A549 treated with DMSO at 1 μM for 4 hours (cell line): ENCODE measurements around the gene ERF. TPM values are rescaled to one million over a fixed set of nuclear protein-coding genes. Genes with fewer than 3 reads are reported as not detected.

Experiments used
- total RNA-seq: library from RNA; stranded (reverse); fragments of 200-300 nt; extraction: Qiagen RNA extraction; gene quantifications from 5 replicates; pipeline ENCODE4 v1.2.3, GENCODE V29; 2022; ENCODE audit warnings: low read depth

Gene ERF
- 111 to 133 TPM (median 115 TPM) in 5 replicates for total RNA-seq

GRCh38 chr19:42254850-42255765, at the start of gene ERF:
TSS of gene ERF (minus strand) at chr19:42255128. CDS start at chr19:42254999, 129 bp downstream.

GRCh38 chr19:42301646-42302203, 46.8 kb upstream of the ERF start, which contains the start of gene PRR19:
TSS of gene PRR19 (plus strand) at chr19:42302132. CDS start at chr19:42309585, 7,453 bp downstream.

GRCh38 chr19:42268704-42269477, 14.0 kb upstream of the ERF start, which contains the start of gene CIC:
TSS of gene CIC (plus strand) at chr19:42269252. CDS start at chr19:42271784, 2,532 bp downstream.

GRCh38 chr19:42242512-42243409, 12.2 kb downstream of the ERF start, which contains the start of gene GSK3A:
TSS of gene GSK3A (minus strand) at chr19:42242602. CDS start at chr19:42242465, 137 bp downstream.

GRCh38 chr19:42219812-42220750, 34.8 kb downstream of the ERF start, which contains the start of gene ZNF526:
TSS of gene ZNF526 (plus strand) at chr19:42220312. CDS start at chr19:42224404, 4,092 bp downstream.

GRCh38 chr19:42217520-42218437, 37.1 kb downstream of the ERF start, which contains the start of gene DEDD2:
TSS of gene DEDD2 (minus strand) at chr19:42217677. CDS start at chr19:42217007, 670 bp downstream.

Other genes with a start within 250 kb of the ERF start
- 0.41 to 0.65 TPM (median 0.54 TPM) in 5 replicates for gene GRIK5, start 184.9 kb downstream of the ERF start, total RNA-seq
- 33.0 to 41.5 TPM (median 35.7 TPM) in 5 replicates for gene ZNF574, start 179.0 kb downstream of the ERF start, total RNA-seq
- 0.33 to 0.63 TPM (median 0.46 TPM) in 5 replicates for gene POU2F2, start 122.7 kb downstream of the ERF start, total RNA-seq
- gene DEDD2, start 37.5 kb downstream of the ERF start, total RNA-seq = 60.7 to 103 TPM (median 88.3 TPM) in 5 replicates
- gene ZNF526, start 34.8 kb downstream of the ERF start, total RNA-seq = 17.8 to 20.9 TPM (median 19.7 TPM) in 5 replicates
- 115 to 169 TPM (median 157 TPM) in 5 replicates for gene GSK3A, start 12.5 kb downstream of the ERF start, total RNA-seq
- gene CIC, start 14.1 kb upstream of the ERF start, total RNA-seq = 46.3 to 68.8 TPM (median 57.9 TPM) in 5 replicates
- 4.0 to 5.1 TPM (median 4.3 TPM) in 5 replicates for gene PRR19, start 47.0 kb upstream of the ERF start, total RNA-seq
- 130 to 158 TPM (median 136 TPM) in 5 replicates for gene PAFAH1B3, start 47.5 kb upstream of the ERF start, total RNA-seq
- gene TMEM145, start 58.2 kb upstream of the ERF start, total RNA-seq = 2.2 to 4.2 TPM (median 3.7 TPM) in 5 replicates
- 22.2 to 27.3 TPM (median 24.3 TPM) in 5 replicates for gene MEGF8, start 70.5 kb upstream of the ERF start, total RNA-seq
- gene CNFN, start 135.2 kb upstream of the ERF start, total RNA-seq = 39.4 to 46.7 TPM (median 41.5 TPM) in 5 replicates
- 1.2 to 3.3 TPM (median 2.3 TPM) in 5 replicates for gene LIPE, start 172.3 kb upstream of the ERF start, total RNA-seq
- gene CXCL17, start 187.8 kb upstream of the ERF start, total RNA-seq = 0.20 TPM in 1 of 5 replicates, not detected in the others